Measurements from ENCODE around the gene ITGB2. TPM values are rescaled to one million over a fixed set of nuclear protein-coding genes. Genes with fewer than 3 reads are reported as not detected.
A peak's percentile ranks its signal among the peaks of the same experiment; 100 is the strongest.
"Not testable (repeated sequence)": the region's sequence is repeated elsewhere in the genome, so short reads cannot be mapped to it uniquely, and the experiment has no call there.

The ITGB2 gene
- polyA plus RNA-seq, 1 of the 3 experiments (the other 2 are of a cell fraction), result 0.77 TPM

DNA sequence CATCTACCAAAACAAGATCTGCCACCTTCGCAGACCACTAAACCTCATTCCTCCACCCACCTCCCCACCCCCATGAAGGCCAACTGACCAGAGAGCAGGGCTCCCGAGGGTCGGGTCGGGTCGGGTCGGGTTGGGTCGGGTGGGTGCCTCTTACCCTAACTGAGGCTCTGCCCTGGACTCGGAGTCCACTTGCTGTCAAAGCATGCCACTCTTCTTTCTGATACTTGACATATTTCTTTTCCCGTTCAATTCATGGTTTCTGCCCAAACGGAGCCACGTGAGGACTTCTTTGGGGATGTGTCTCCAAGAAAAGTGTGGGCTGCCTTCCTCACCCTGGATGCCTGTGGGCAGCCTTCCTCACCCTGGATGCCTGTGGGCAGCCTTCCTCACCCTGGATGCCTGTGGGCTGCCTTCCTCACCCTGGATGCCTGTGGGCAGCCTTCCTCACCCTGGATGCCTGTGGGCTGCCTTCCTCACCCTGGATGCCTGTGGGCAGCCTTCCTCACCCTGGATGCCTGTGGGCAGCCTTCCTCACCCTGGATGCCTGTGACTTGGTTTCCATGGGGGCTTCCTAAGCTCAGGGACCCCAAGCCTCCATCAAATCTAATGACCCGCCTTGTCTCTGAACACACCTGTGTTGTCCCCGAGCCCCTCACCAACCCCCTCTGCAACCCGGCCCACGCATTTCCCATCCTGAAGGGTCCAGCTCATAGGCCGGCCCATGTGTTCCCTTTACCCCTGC is 8.0 kb upstream of the ITGB2 start:
- H3K36me3 ChIP-seq (replicated peaks in 1 of 2; ENCODE audit: control insufficient read depth in 1 of 2, insufficient read depth in 2 of 2, low read length in 1 of 2); H3K9me2 ChIP-seq; POLR2A ChIA-PET; H3K9me3 ChIP-seq; H3K4me3 ChIP-seq (ENCODE audit: low read depth in 2 of 2, low read length in 1 of 2); H3F3A ChIP-seq (replicated peaks; ENCODE audit: insufficient read depth); H3K79me2 ChIP-seq (ENCODE audit: insufficient read depth); H2AFZ ChIP-seq (ENCODE audit: low read depth); DNase-seq; H3K9ac ChIP-seq: not testable (repeated sequence)
- peaks cover 25% of the 10 kb centered on the region for H3K27me3 ChIP-seq (ENCODE audit: insufficient read depth)
- H3K4me2 ChIP-seq, result peak overlapping the region; percentile 83
- WGBS (ENCODE audit: low lambda C conversion rate), result 35% methylated on average over 15 of the region's 16 CpGs
- peaks cover 11% of the 10 kb centered on the region; the same call in 1 of the 2 replicates for H4K20me1 ChIP-seq (ENCODE audit: insufficient read depth)
- CTCF ChIA-PET, result interaction anchor here (0.8 to 2.1 kb wide), 3 partner anchors 17 to 212 kb away, joined by 3 to 8 read pairs (median 4); no protein-coding TSS in a partner anchor
- H3K4me1 ChIP-seq (ENCODE audit: control insufficient read depth in 1 of 2, insufficient read depth in 2 of 2, low read depth in 1 of 2, low read length in 1 of 2), result peaks cover 16 to 32% of the 10 kb centered on the region in 2 experiments; a peak in 2 of 4 replicates
- TF ChIP-seq MAX (IDR thresholded peaks at IDR 0.05; ENCODE audit: low read depth), result 0 out of 2 replicates have a peak, but pooled peaks have one; percentile 6
- peak; percentile 83 for TF ChIP-seq TEAD4 (IDR thresholded peaks at IDR 0.05; ENCODE audit: borderline replicate concordance, insufficient read depth)
- peak; percentile 37; the same call in 1 of the 2 replicates for TF ChIP-seq USF1 (IDR thresholded peaks at IDR 0.05; ENCODE audit: borderline replicate concordance, low read depth)
- TF ChIP-seq, protein P1, sequence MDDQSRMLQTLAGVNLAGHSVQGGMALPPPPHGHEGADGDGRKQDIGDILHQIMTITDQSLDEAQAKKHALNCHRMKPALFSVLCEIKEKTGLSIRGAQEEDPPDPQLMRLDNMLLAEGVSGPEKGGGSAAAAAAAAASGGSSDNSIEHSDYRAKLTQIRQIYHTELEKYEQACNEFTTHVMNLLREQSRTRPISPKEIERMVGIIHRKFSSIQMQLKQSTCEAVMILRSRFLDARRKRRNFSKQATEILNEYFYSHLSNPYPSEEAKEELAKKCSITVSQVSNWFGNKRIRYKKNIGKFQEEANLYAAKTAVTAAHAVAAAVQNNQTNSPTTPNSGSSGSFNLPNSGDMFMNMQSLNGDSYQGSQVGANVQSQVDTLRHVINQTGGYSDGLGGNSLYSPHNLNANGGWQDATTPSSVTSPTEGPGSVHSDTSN (IDR thresholded peaks at IDR 0.05), result peak; percentile 7; the same call in 1 of the 2 replicates
- TF ChIP-seq TCF12 (IDR thresholded peaks at IDR 0.05), result peak; percentile 29; the same call in 1 of the 2 replicates
- TF ChIP-seq RXRA (IDR thresholded peaks at IDR 0.05; ENCODE audit: borderline replicate concordance, low read depth), result peak; percentile 38; the same call in 1 of the 2 replicates
- peak overlapping the region in 1 of 2 experiments; percentile 35; a peak in 1 of 4 replicates for H3K27ac ChIP-seq (ENCODE audit: low read depth in 2 of 2, low read length in 1 of 2)

- ChIA-PET CTCF (interaction anchor here (0.8 to 3.3 kb wide), 8 partner anchors 21 to 212 kb away, joined by 3 to 10 read pairs (median 6); no protein-coding TSS in a partner anchor), POLR2A (no interaction called here)
- Histone ChIP-seq H4K20me1 (ENCODE audit: insufficient read depth) (peaks cover 11% of the 10 kb centered on the region; the same call in 1 of the 2 replicates), H3K79me2 (ENCODE audit: insufficient read depth) (no peaks in the 10 kb centered on the region), H3K4me2 (peak overlapping the region; percentile 83), H3K9me3 (no peaks in the 10 kb centered on the region), H3K9me2 (no peaks in the 10 kb centered on the region), H3K4me1 (ENCODE audit: control insufficient read depth in 1 of 2, insufficient read depth in 2 of 2, low read depth in 1 of 2, low read length in 1 of 2) (peaks cover 16 to 32% of the 10 kb centered on the region in 2 experiments; a peak in 2 of 4 replicates), H3F3A (replicated peaks; ENCODE audit: insufficient read depth) (peaks cover 7% of the 10 kb centered on the region), H3K36me3 (replicated peaks in 1 of 2; ENCODE audit: control insufficient read depth in 1 of 2, insufficient read depth in 2 of 2, low read length in 1 of 2) (no peaks in the 10 kb centered on the region), H2AFZ (ENCODE audit: low read depth) (no peak overlapping the region), H3K27ac (ENCODE audit: low read depth in 2 of 2, low read length in 1 of 2) (peak overlapping the region in 1 of 2 experiments; percentile 35; a peak in 1 of 4 replicates), H3K27me3 (ENCODE audit: insufficient read depth) (peaks cover 27% of the 10 kb centered on the region), H3K9ac (peak overlapping the region; percentile 19; the same call in 1 of the 2 replicates), H3K4me3 (ENCODE audit: low read depth in 2 of 2, low read length in 1 of 2) (peak overlapping the region in 1 of 2 experiments; percentile 35; a peak in 2 of 4 replicates)
- no peak for DNase-seq
- 3% methylated on average over 19 of the region's 19 CpGs for WGBS (ENCODE audit: low lambda C conversion rate)
- no peak for TF ChIP-seq RAD21 (IDR thresholded peaks at IDR 0.05; ENCODE audit: low read length)
- TF ChIP-seq NFIC (IDR thresholded peaks at IDR 0.05; ENCODE audit: borderline replicate concordance), result peak; percentile 53
- no peak for TF ChIP-seq GATA2 (CRISPR knock-in tag; IDR thresholded peaks at IDR 0.05)
- TF ChIP-seq TAF1 (IDR thresholded peaks at IDR 0.05; ENCODE audit: borderline replicate concordance, low read depth, low read length), result no peak
- no peak for TF ChIP-seq RCOR1 (IDR thresholded peaks at IDR 0.05; ENCODE audit: low read length)
- TF ChIP-seq, protein P2, sequence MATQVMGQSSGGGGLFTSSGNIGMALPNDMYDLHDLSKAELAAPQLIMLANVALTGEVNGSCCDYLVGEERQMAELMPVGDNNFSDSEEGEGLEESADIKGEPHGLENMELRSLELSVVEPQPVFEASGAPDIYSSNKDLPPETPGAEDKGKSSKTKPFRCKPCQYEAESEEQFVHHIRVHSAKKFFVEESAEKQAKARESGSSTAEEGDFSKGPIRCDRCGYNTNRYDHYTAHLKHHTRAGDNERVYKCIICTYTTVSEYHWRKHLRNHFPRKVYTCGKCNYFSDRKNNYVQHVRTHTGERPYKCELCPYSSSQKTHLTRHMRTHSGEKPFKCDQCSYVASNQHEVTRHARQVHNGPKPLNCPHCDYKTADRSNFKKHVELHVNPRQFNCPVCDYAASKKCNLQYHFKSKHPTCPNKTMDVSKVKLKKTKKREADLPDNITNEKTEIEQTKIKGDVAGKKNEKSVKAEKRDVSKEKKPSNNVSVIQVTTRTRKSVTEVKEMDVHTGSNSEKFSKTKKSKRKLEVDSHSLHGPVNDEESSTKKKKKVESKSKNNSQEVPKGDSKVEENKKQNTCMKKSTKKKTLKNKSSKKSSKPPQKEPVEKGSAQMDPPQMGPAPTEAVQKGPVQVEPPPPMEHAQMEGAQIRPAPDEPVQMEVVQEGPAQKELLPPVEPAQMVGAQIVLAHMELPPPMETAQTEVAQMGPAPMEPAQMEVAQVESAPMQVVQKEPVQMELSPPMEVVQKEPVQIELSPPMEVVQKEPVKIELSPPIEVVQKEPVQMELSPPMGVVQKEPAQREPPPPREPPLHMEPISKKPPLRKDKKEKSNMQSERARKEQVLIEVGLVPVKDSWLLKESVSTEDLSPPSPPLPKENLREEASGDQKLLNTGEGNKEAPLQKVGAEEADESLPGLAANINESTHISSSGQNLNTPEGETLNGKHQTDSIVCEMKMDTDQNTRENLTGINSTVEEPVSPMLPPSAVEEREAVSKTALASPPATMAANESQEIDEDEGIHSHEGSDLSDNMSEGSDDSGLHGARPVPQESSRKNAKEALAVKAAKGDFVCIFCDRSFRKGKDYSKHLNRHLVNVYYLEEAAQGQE (IDR thresholded peaks at IDR 0.05; ENCODE audit: low read depth, low read length), result no peak
- no peak for TF ChIP-seq RXRA (IDR thresholded peaks at IDR 0.05; ENCODE audit: borderline replicate concordance, low read depth)
- TF ChIP-seq CHD2 (IDR thresholded peaks at IDR 0.05; ENCODE audit: low read length, partially characterized antibody), result no peak
- TF ChIP-seq FOXM1 (IDR thresholded peaks at IDR 0.05; ENCODE audit: low read depth), result no peak
- TF ChIP-seq POLR2AphosphoS5 (IDR thresholded peaks at IDR 0.05; ENCODE audit: low read depth, low read length), result no peak
- TF ChIP-seq YY1 (IDR thresholded peaks at IDR 0.05; ENCODE audit: low read depth), result no peak
- TF ChIP-seq MAX (IDR thresholded peaks at IDR 0.05; ENCODE audit: low read depth), result no peak; the same call in 1 of the 2 replicates
Observed at GRCh38 chr21:44927587-44928461, 7.1 kb upstream of the ITGB2 start.
